GM21447 (cell line): ENCODE data around the gene DZANK1.
"Not testable (repeated sequence)": the region's sequence is repeated elsewhere in the genome, so short reads cannot be mapped to it uniquely, and the experiment has no call there.

Experiments used
- ATAC-seq: cut with Tn5 transposase; IDR thresholded peaks from one replicate; pipeline ENCODE4 v1.9.1; 2021; ENCODE audit not compliant: unreplicated experiment

DZANK1 gene

GRCh38 chr20:18440403-18440802 is 26.4 kb downstream of the DZANK1 start:
- no peak for ATAC-seq

- ATAC-seq, result no peak
These were observed 30.0 kb downstream of the DZANK1 start for GRCh38 chr20:18436847-18437246.

GRCh38 chr20:18431206-18431605 is 35.6 kb downstream of the DZANK1 start:
- ATAC-seq, result no peak

GRCh38 chr20:18430172-18430826 is 36.5 kb downstream of the DZANK1 start:
- no peak for ATAC-seq

- no peak for ATAC-seq
These were observed 38.2 kb downstream of the DZANK1 start for GRCh38 chr20:18428490-18429173.

- no peak for ATAC-seq
These were observed 39.6 kb downstream of the DZANK1 start for GRCh38 chr20:18427214-18427613.

GRCh38 chr20:18421608-18422007 is 45.2 kb downstream of the DZANK1 start:
- ATAC-seq, result no peak

GRCh38 chr20:18416486-18416885 is 50.3 kb downstream of the DZANK1 start:
- no peak for ATAC-seq

GRCh38 chr20:18414140-18414539 is 52.7 kb downstream of the DZANK1 start:
- no peak for ATAC-seq

- ATAC-seq, result peak; percentile 40
These were observed 54.5 kb downstream of the DZANK1 start for GRCh38 chr20:18412221-18412901.

GRCh38 chr20:18405826-18406225 is 61.0 kb downstream of the DZANK1 start:
- no peak for ATAC-seq

GRCh38 chr20:18404172-18404571 is 62.7 kb downstream of the DZANK1 start:
- ATAC-seq, result no peak

- ATAC-seq, result no peak
These were observed 63.6 kb downstream of the DZANK1 start for GRCh38 chr20:18403269-18403668.

- ATAC-seq, result no peak
These were observed 65.5 kb downstream of the DZANK1 start for GRCh38 chr20:18401305-18401704.

- no peak for ATAC-seq
These were observed 66.4 kb downstream of the DZANK1 start for GRCh38 chr20:18400460-18400859.

GRCh38 chr20:18398713-18399112 is 68.1 kb downstream of the DZANK1 start:
- ATAC-seq, result not testable (repeated sequence)

GRCh38 chr20:18397030-18397429 is 69.8 kb downstream of the DZANK1 start:
- ATAC-seq, result no peak

- no peak for ATAC-seq
These were observed 71.3 kb downstream of the DZANK1 start for GRCh38 chr20:18395544-18395943.

GRCh38 chr20:18394363-18394762 is 72.5 kb downstream of the DZANK1 start:
- no peak for ATAC-seq

- ATAC-seq, result no peak
These were observed 75.1 kb downstream of the DZANK1 start for GRCh38 chr20:18391686-18392085.

GRCh38 chr20:18390201-18390600 is 76.6 kb downstream of the DZANK1 start:
- no peak for ATAC-seq

- no peak for ATAC-seq
These were observed 78.0 kb downstream of the DZANK1 start for GRCh38 chr20:18388860-18389259.
